K562 (cell line): ENCODE data around the gene SVIP. TPM values are rescaled to one million over a fixed set of nuclear protein-coding genes. Genes with fewer than 3 reads are reported as not detected.

ENCODE experiments used
- ATAC-seq: fragments of 200-7000 bp; cut with Tn5 transposase; 3 replicates; pipeline ENCODE4 v1.9.1; 2020; ENCODE audit warnings: moderate library complexity
- BruUV-seq: library from RNA; stranded (reverse); fragments of 400-500 nt; replicated peaks from 2 replicates; lab custom pipeline; 2021; lab: Mats Ljungman, UMichigan
- CTCF ChIA-PET: fragments of 300-600 bp; formaldehyde crosslinking; extraction: SDS; loops from one replicate; lab custom pipeline; 2021; ENCODE audit warnings: low intra/inter-chr PET ratio; lab: Yijun Ruan, JAX
- POLR2A ChIA-PET: fragments of 300-600, 350-650 bp; sonication (Branson Sonifier 250); formaldehyde crosslinking; extraction: SDS; loops from one replicate; lab custom pipeline; 2021; ENCODE audit warnings: antibody characterized with exemption, inconsistent platforms; lab: Yijun Ruan, JAX
- DNase-seq, 4 experiments: peaks; one replicate each; pipeline versions ENCODE4 v3.0.0 to v3.0.0-alpha.2; 2011 to 2018; ENCODE audit warnings: low spot score in 3 of 4, mixed read lengths in 3 of 4; ENCODE audit errors: extremely low read depth in 1 of 4
- FAIRE-seq: peaks from 2 replicates; lab custom pipeline; 2011; peaks lifted over from hg19 to GRCh38; lab: Jason Lieb, UNC
- H2AFZ ChIP-seq: 2 replicates; pipeline ENCODE4 v1.6.0; 2011; ENCODE audit warnings: low read depth, low read length, control low read depth, inconsistent platforms
- H3K27ac ChIP-seq: fragments of 200-600 bp; 3 replicates; pipeline ENCODE4 v1.8.0; 2011; ENCODE audit warnings: low read depth, mild to moderate bottlenecking, control low read depth, inconsistent platforms, low read length, moderate library complexity, mixed read lengths; ENCODE audit errors: extremely low read depth
- H3K27me3 ChIP-seq, 2 experiments: fragments of 300-600 bp in 1 of 2; 2 replicates in 1 of 2; 3 replicates in 1 of 2; pipeline versions ENCODE4 v1.6.0 to v1.8.0; 2011; ENCODE audit warnings: inconsistent platforms in 2 of 2, low read length in 2 of 2, mild to moderate bottlenecking in 1 of 2, mixed read lengths in 1 of 2, moderate library complexity in 1 of 2; ENCODE audit not compliant: control insufficient read depth in 2 of 2, insufficient read depth in 2 of 2
- H3K36me3 ChIP-seq: fragments of 300-600 bp; 3 replicates; pipeline ENCODE4 v1.8.0; 2011; ENCODE audit warnings: mild to moderate bottlenecking, low read length, inconsistent platforms; ENCODE audit not compliant: control insufficient read depth, insufficient read depth
- H3K4me1 ChIP-seq, 2 experiments: fragments of 200-600 bp in 1 of 2; replicated peaks in 1 of 2; 2 replicates in 1 of 2; 3 replicates in 1 of 2; pipeline versions ENCODE4 v1.5.1 to v1.8.0; 2011; ENCODE audit warnings: inconsistent platforms in 2 of 2, low read length in 2 of 2, mild to moderate bottlenecking in 1 of 2, mixed read lengths in 1 of 2, moderate library complexity in 1 of 2; ENCODE audit not compliant: control insufficient read depth in 2 of 2, insufficient read depth in 2 of 2
- H3K4me2 ChIP-seq: 2 replicates; pipeline ENCODE4 v1.6.1; 2011; ENCODE audit warnings: low read length, control low read depth, inconsistent platforms, mixed read lengths; ENCODE audit not compliant: insufficient read depth
- H3K4me3 ChIP-seq: fragments of 200-600 bp; sonication (generic), shearing (Covaris generic); 2 replicates; pipeline ENCODE4 v1.5.1; 2016; ENCODE audit warnings: control low read depth, inconsistent platforms
- H3K79me2 ChIP-seq: fragments of 200-600 bp; 3 replicates; pipeline ENCODE4 v1.8.0; 2011; ENCODE audit warnings: low read length, inconsistent platforms; ENCODE audit not compliant: control insufficient read depth, insufficient read depth
- H3K9ac ChIP-seq, 2 experiments: 2 replicates each; pipeline versions ENCODE4 v1.6.0 to v1.6.1; 2011; ENCODE audit warnings: low read depth in 2 of 2, low read length in 2 of 2, control low read depth in 1 of 2, inconsistent platforms in 1 of 2, mild to moderate bottlenecking in 1 of 2, mixed read lengths in 1 of 2; ENCODE audit not compliant: insufficient read depth in 1 of 2
- H3K9me1 ChIP-seq: one replicate; pipeline ENCODE4 v1.6.0; 2011; ENCODE audit warnings: inconsistent platforms, mild to moderate bottlenecking, low read length, moderate library complexity; ENCODE audit not compliant: control insufficient read depth, insufficient read depth
- H3K9me3 ChIP-seq: replicated peaks from 2 replicates; pipeline ENCODE4 v1.5.1; 2011; ENCODE audit warnings: low read depth, low read length, inconsistent platforms; ENCODE audit not compliant: control insufficient read depth, insufficient read depth
- H4K20me1 ChIP-seq: replicated peaks from 2 replicates; pipeline ENCODE4 v1.6.1; 2011; ENCODE audit warnings: low read length, inconsistent platforms, mixed read lengths; ENCODE audit not compliant: control insufficient read depth, insufficient read depth
- ARID2 ChIP-seq: fragments of 450-650 bp; IDR thresholded peaks from 2 replicates; pipeline ENCODE4 v1.6.1; 2017; ENCODE audit warnings: antibody characterized with exemption, mild to moderate bottlenecking
- EGR1 ChIP-seq: fragments of 450-650 bp; conservative IDR thresholded peaks from 2 replicates; pipeline ENCODE4 v1.6.1; 2017; ENCODE audit warnings: mild to moderate bottlenecking
- ETV1 ChIP-seq: fragments of 450-650 bp; conservative IDR thresholded peaks from 2 replicates; pipeline ENCODE4 v1.6.1; 2016; ENCODE audit warnings: missing genetic modification characterization, control low read depth, low read depth, missing compliant biosample characterization
- HDGF ChIP-seq: fragments of 450-650 bp; IDR thresholded peaks from 2 replicates; pipeline ENCODE4 v1.6.1; 2016
- HMG20B ChIP-seq: fragments of 250-450 bp; sonication (Bioruptor Pico); IDR thresholded peaks from 2 replicates; pipeline ENCODE4 v1.5.0; 2021; ENCODE audit warnings: mild to moderate bottlenecking
- MAFK ChIP-seq: IDR thresholded peaks from 2 replicates; pipeline ENCODE4 v1.6.1; 2011; ENCODE audit warnings: low read length, improper control_type of control experiment
- SAFB ChIP-seq: fragments of 200-400 bp; formaldehyde crosslinking; IDR thresholded peaks from 2 replicates; pipeline ENCODE4 v1.6.1; 2017; ENCODE audit warnings: low read depth, low read length, borderline replicate concordance
- TCF3 ChIP-seq: sonication (generic); formaldehyde crosslinking; IDR thresholded peaks from 2 replicates; pipeline ENCODE4 v1.4.0; 2020; ENCODE audit warnings: mild to moderate bottlenecking, missing genetic modification reagents
- TOE1 ChIP-seq, 2 experiments: fragments of 450-650 bp in 1 of 2; sonication (generic) in 1 of 2; formaldehyde crosslinking in 1 of 2; IDR thresholded peaks; 2 replicates each; pipeline versions ENCODE4 v1.7.1 to v1.8.0; 2016 to 2022; ENCODE audit warnings: borderline replicate concordance in 2 of 2, mild to moderate bottlenecking in 2 of 2, antibody characterized with exemption in 1 of 2, inconsistent platforms in 1 of 2, low read depth in 1 of 2, missing genetic modification reagents in 1 of 2, moderate library complexity in 1 of 2
- WGBS: fragments of 100-300 bp; shearing (Covaris generic); methylation state at CpG from one replicate; pipeline ENCODE4 v1.1.6; 2016; ENCODE audit warnings: low coverage, mixed read lengths; ENCODE audit not compliant: insufficient coverage; ENCODE audit errors: missing lambda C conversion rate; 5-methylcytosine and 5-hydroxymethylcytosine counted together
- in situ Hi-C: fragments of 300-500 bp; cut with MboI; formaldehyde crosslinking; loops from 4 replicates; pipeline ENCODE4 v1.15.0; 2018; ENCODE audit warnings: inconsistent platforms, mixed read lengths
- intact Hi-C: fragments of 100-400 bp; cut with micrococcal nuclease; formaldehyde crosslinking; loops from 2 replicates; pipeline ENCODE4 v1.14.2; 2022
- polyA plus RNA-seq, 8 experiments: library from polyadenylated mRNA; depleted of rRNA in 4 of 8; stranded (reverse) in 5 of 8; unstranded in 3 of 8; fragments of >200 nt; fragmentation: Nextera tagmentation in 2 of 8; fragmentation: Illumina TruSeq in 1 of 8; extraction: Ambion mirVana in 2 of 8; extraction: Trizol in 1 of 8; gene quantifications; 2 replicates each; pipeline versions ENCODE4 v1.2.1 to v1.2.3, GENCODE V29; 2011 to 2014; ENCODE audit warnings: inconsistent platforms in 1 of 8, missing spikeins in 1 of 8
- total RNA-seq, 7 experiments: library from RNA; depleted of rRNA in 6 of 7; stranded (reverse); fragments of >200 nt in 6 of 7; fragmentation: Illumina TruSeq in 2 of 7; extraction: Trizol in 2 of 7; gene quantifications; 2 replicates each; pipeline versions ENCODE4 v1.2.1 to v1.2.3, GENCODE V29; 2011 to 2021; ENCODE audit warnings: low replicate concordance in 1 of 7
- TF ChIP-seq, protein P1 (sequence below): sonication (generic); formaldehyde crosslinking; IDR thresholded peaks from 2 replicates; pipeline ENCODE4 v1.8.0; 2022; ENCODE audit warnings: mild to moderate bottlenecking, missing genetic modification reagents, borderline replicate concordance
- TF ChIP-seq, protein P2 (sequence below), 3 experiments: IDR thresholded peaks in 2 of 3; conservative IDR thresholded peaks in 1 of 3; 2 replicates each; pipeline ENCODE4 v1.5.1; 2011 to 2012; ENCODE audit warnings: low read length in 3 of 3, mild to moderate bottlenecking in 3 of 3, control low read depth in 2 of 3, improper control_type of control experiment in 1 of 3, inconsistent platforms in 1 of 3, low read depth in 1 of 3, mixed read lengths in 1 of 3, moderate library complexity in 1 of 3; ENCODE audit not compliant: insufficient read depth in 2 of 3
- TF ChIP-seq, protein P3 (sequence below): IDR thresholded peaks from 2 replicates; pipeline ENCODE4 v1.6.1; 2012; ENCODE audit warnings: low read depth, low read length, improper control_type of control experiment, borderline replicate concordance
- TF ChIP-seq, protein P4 (sequence below): fragments of 450-650 bp; formaldehyde crosslinking; IDR thresholded peaks from 2 replicates; pipeline ENCODE4 v1.4.0; 2020; ENCODE audit warnings: mild to moderate bottlenecking, moderate library complexity

SVIP gene
- total and polyA plus RNA-seq, 9 of the 15 experiments (the other 6 are each of a cell fraction or from before 2014, with no cell fraction given), result 17.9 to 62.5 (median 47.5) TPM

DNA sequence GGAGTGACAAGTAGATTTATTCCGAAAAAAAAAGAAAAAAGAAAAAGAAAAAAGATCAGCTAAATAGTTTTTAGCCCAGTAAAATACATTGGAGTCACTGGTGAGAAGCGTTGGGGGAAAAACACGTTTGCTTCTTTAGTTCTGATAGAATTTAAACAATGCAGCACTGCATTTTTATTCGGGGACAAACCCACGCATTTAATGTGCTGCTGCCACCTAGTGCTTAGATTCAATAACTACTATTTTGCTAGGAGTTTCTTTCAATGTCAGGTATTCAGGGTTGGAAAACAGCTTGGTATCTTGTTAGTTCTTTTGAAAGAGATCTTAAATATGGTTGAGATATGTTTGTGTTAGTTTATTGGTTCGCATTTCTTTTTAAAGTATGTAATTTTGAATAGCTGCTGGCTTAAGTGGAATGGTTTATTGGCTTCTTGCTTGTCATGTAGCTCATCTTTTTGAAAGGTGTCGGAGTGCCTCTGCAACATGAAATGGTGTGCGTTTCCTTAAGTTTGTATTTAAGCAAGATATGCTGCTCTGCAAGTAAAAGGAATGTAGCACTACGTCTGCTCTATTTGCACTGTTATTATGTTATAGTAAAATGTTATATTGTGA, 41.9 kb downstream of the SVIP start:
- H3K4me2 ChIP-seq, result no peak overlapping the region
- CTCF ChIA-PET, result interaction anchor here (0.7 to 2.7 kb wide), 3 partner anchors 117 to 1090 kb away, joined by 3 to 16 read pairs (median 3); no protein-coding TSS in a partner anchor
- peak overlapping the region; percentile 27; the same call in 1 of the 2 replicates for H2AFZ ChIP-seq
- H3K36me3 ChIP-seq, result no peaks in the 10 kb centered on the region
- no peaks in the 10 kb centered on the region for H3K79me2 ChIP-seq
- peak; percentile 82 for FAIRE-seq
- in situ Hi-C loops (no loop called here), intact Hi-C loops (loop anchor here (1.0 to 10.0 kb wide), 2 partner anchors 453 to 533 kb away; no protein-coding TSS in a partner anchor)
- H4K20me1 ChIP-seq, result no peaks in the 10 kb centered on the region
- no peak overlapping the region for H3K9ac ChIP-seq
- no peaks in the 10 kb centered on the region for H3K27me3 ChIP-seq
- no peaks in the 10 kb centered on the region for H3K9me3 ChIP-seq
- no peak overlapping the region for H3K27ac ChIP-seq
- no peaks in the 10 kb centered on the region for H3K9me1 ChIP-seq
- 14% methylated on average over 9 of the region's 9 CpGs for WGBS
- POLR2A ChIA-PET, result interaction anchor here (0.6 to 1.3 kb wide), 4 partner anchors 8 to 452 kb away, joined by 3 read pairs; no protein-coding TSS in a partner anchor
- no peak overlapping the region for H3K4me3 ChIP-seq
- peak; percentile 22 to 54 (median 33) for DNase-seq
- no TSS peak for BruUV-seq
- H3K4me1 ChIP-seq, result peaks cover 0 to 9% of the 10 kb centered on the region in 2 experiments; a peak in 3 of 5 replicates
- ATAC-seq, result peak; percentile 70
- peak; percentile 65 for TF ChIP-seq EGR1
- TF ChIP-seq ETV1 (tag), result no peak
- TF ChIP-seq HMG20B (CRISPR knock-in tag), result no peak
- TF ChIP-seq, protein P1, sequence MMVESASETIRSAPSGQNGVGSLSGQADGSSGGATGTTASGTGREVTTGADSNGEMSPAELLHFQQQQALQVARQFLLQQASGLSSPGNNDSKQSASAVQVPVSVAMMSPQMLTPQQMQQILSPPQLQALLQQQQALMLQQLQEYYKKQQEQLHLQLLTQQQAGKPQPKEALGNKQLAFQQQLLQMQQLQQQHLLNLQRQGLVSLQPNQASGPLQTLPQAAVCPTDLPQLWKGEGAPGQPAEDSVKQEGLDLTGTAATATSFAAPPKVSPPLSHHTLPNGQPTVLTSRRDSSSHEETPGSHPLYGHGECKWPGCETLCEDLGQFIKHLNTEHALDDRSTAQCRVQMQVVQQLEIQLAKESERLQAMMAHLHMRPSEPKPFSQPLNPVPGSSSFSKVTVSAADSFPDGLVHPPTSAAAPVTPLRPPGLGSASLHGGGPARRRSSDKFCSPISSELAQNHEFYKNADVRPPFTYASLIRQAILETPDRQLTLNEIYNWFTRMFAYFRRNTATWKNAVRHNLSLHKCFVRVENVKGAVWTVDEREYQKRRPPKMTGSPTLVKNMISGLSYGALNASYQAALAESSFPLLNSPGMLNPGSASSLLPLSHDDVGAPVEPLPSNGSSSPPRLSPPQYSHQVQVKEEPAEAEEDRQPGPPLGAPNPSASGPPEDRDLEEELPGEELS (CRISPR knock-in tag), result no peak
- TF ChIP-seq TOE1 (IDR thresholded peaks at IDR 0.05; ENCODE audit: borderline replicate concordance), result no peak
- TF ChIP-seq TOE1 (CRISPR knock-in tag; IDR thresholded peaks at IDR 0.05; ENCODE audit: borderline replicate concordance, low read depth), result no peak
- TF ChIP-seq, protein P2, sequence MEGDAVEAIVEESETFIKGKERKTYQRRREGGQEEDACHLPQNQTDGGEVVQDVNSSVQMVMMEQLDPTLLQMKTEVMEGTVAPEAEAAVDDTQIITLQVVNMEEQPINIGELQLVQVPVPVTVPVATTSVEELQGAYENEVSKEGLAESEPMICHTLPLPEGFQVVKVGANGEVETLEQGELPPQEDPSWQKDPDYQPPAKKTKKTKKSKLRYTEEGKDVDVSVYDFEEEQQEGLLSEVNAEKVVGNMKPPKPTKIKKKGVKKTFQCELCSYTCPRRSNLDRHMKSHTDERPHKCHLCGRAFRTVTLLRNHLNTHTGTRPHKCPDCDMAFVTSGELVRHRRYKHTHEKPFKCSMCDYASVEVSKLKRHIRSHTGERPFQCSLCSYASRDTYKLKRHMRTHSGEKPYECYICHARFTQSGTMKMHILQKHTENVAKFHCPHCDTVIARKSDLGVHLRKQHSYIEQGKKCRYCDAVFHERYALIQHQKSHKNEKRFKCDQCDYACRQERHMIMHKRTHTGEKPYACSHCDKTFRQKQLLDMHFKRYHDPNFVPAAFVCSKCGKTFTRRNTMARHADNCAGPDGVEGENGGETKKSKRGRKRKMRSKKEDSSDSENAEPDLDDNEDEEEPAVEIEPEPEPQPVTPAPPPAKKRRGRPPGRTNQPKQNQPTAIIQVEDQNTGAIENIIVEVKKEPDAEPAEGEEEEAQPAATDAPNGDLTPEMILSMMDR (IDR thresholded peaks at IDR 0.05 in 2 of 3, conservative IDR thresholded peaks at IDR 0.05 in 1 of 3; ENCODE audit: insufficient read depth in 2 of 3, low read depth in 1 of 3, low read length in 3 of 3), result peak; percentile 39 to 75 (median 49); a peak in 4 of 6 replicates
- no peak for TF ChIP-seq HDGF
- 0 out of 2 replicates have a peak, but pooled peaks have one; percentile 13 for TF ChIP-seq ARID2
- no peak for TF ChIP-seq MAFK
- TF ChIP-seq, protein P3, sequence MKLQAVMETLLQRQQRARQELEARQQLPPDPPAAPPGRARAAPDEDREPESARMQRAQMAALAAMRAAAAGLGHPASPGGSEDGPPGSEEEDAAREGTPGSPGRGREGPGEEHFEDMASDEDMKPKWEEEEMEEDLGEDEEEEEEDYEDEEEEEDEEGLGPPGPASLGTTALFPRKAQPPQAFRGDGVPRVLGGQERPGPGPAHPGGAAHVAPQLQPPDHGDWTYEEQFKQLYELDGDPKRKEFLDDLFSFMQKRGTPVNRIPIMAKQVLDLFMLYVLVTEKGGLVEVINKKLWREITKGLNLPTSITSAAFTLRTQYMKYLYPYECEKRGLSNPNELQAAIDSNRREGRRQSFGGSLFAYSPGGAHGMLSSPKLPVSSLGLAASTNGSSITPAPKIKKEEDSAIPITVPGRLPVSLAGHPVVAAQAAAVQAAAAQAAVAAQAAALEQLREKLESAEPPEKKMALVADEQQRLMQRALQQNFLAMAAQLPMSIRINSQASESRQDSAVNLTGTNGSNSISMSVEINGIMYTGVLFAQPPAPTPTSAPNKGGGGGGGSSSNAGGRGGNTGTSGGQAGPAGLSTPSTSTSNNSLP, result peak; percentile 92
- TF ChIP-seq SAFB, result no peak
- no peak for TF ChIP-seq TCF3 (CRISPR knock-in tag)
- TF ChIP-seq, protein P4, sequence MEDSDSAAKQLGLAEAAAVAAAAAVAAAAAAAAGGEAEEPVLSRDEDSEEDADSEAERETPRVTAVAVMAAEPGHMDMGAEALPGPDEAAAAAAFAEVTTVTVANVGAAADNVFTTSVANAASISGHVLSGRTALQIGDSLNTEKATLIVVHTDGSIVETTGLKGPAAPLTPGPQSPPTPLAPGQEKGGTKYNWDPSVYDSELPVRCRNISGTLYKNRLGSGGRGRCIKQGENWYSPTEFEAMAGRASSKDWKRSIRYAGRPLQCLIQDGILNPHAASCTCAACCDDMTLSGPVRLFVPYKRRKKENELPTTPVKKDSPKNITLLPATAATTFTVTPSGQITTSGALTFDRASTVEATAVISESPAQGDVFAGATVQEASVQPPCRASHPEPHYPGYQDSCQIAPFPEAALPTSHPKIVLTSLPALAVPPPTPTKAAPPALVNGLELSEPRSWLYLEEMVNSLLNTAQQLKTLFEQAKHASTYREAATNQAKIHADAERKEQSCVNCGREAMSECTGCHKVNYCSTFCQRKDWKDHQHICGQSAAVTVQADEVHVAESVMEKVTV (CRISPR knock-in tag), result peak; percentile 48; the same call in 1 of the 2 replicates
